HG03135 (cell line): ENCODE measurements around the gene TTLL4.

Source experiments
- ATAC-seq: cut with Tn5 transposase; IDR thresholded peaks from one replicate; pipeline ENCODE4 v1.9.1; 2021; ENCODE audit warnings: mild to moderate bottlenecking, moderate library complexity; ENCODE audit not compliant: unreplicated experiment

The TTLL4 gene

GRCh38 chr2:218716070-218716469 lies 5.4 kb downstream of the TTLL4 start:
- ATAC-seq = no peak

- ATAC-seq = no peak
Observed at GRCh38 chr2:218717262-218717661, 6.6 kb downstream of the TTLL4 start.

- no peak for ATAC-seq
Observed at GRCh38 chr2:218718058-218718457, 7.4 kb downstream of the TTLL4 start.

DNA sequence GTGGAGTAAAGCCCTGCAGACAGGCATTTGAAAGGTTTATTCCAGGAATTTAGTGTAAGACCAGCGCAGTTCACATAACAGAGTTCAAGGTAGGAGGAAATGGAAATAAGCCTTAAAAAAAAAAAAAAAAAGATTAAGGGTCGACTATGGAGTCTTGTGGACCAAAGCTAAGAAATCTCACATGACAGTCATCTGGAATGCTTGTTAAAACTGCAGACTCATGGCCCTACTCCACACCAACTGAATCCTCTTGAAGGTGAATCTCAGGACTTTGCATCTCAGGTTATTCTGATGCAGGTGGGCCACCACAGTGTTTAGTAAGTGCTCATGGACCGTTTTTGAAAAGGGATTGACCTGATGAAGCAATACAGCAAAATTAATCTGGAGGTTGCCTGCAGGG lies 8.8 kb downstream of the TTLL4 start:
- ATAC-seq = no peak

GRCh38 chr2:218720048-218721041 lies 9.7 kb downstream of the TTLL4 start:
- no peak for ATAC-seq

- no peak for ATAC-seq
Observed at GRCh38 chr2:218721488-218721887, 10.9 kb downstream of the TTLL4 start.

- ATAC-seq = no peak
Observed at GRCh38 chr2:218721934-218722333, 11.3 kb downstream of the TTLL4 start.

GRCh38 chr2:218722419-218722818 lies 11.8 kb downstream of the TTLL4 start:
- no peak for ATAC-seq

GRCh38 chr2:218722876-218723785 lies 12.5 kb downstream of the TTLL4 start:
- ATAC-seq = no peak

GRCh38 chr2:218726004-218726574 lies 15.5 kb downstream of the TTLL4 start:
- no peak for ATAC-seq

- ATAC-seq = no peak
Observed at GRCh38 chr2:218727502-218728165, 17.0 kb downstream of the TTLL4 start.

- no peak for ATAC-seq
Observed at GRCh38 chr2:218729640-218730039, 19.0 kb downstream of the TTLL4 start.

DNA sequence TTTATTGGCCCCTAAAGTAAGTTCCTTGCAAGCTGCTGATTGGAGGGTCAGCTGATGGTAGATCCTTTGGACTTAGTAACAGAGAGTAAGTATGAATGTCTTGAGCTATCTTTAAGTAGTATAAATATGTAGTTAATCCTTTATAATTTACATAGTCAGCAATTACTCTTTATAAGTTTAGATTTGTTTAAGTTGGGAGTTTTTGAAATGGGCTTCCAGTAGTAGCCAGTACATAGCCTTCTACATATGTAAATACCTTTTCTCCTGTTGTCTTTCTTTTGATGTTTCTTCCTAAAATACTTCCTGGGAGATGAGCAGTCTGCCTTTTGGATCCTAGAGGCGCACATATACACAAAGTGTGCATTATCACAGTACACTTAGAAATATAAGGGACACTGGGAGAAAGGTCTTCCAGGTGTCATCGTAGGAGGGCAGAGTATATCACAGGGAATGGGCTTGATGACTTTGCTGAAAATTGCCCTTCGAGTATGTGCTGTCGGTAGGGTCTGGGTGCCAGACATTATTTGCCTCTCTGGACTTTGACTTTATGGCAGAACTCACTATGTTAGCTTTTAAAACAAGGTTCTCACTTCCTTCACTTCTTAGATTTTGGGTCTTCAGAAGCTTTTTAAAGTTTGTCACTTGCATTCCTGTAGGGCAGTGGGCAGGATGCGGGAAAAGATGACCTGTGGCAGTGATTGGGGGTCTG lies 21.6 kb downstream of the TTLL4 start:
- ATAC-seq = no peak

DNA sequence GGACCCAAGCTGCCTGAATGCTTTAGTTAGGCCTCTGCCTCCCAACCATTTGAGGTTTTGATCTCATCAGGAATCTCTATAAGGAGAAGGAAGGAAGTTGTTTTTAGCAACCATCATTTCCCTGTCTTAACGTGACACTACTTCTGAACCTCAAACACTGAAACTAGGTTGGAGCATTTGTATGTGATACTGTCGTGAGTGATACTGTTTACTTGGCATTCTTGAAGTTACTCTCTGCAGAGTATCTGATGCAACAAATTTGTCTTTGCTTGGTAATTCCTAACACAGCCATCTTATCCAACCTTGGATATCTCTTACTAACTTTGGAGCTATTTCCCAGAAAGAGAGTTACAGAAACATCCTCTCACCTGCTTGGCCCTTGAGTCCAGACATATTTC lies 22.1 kb downstream of the TTLL4 start:
- ATAC-seq = no peak

GRCh38 chr2:218733171-218734021 lies 22.8 kb downstream of the TTLL4 start:
- no peak for ATAC-seq

DNA sequence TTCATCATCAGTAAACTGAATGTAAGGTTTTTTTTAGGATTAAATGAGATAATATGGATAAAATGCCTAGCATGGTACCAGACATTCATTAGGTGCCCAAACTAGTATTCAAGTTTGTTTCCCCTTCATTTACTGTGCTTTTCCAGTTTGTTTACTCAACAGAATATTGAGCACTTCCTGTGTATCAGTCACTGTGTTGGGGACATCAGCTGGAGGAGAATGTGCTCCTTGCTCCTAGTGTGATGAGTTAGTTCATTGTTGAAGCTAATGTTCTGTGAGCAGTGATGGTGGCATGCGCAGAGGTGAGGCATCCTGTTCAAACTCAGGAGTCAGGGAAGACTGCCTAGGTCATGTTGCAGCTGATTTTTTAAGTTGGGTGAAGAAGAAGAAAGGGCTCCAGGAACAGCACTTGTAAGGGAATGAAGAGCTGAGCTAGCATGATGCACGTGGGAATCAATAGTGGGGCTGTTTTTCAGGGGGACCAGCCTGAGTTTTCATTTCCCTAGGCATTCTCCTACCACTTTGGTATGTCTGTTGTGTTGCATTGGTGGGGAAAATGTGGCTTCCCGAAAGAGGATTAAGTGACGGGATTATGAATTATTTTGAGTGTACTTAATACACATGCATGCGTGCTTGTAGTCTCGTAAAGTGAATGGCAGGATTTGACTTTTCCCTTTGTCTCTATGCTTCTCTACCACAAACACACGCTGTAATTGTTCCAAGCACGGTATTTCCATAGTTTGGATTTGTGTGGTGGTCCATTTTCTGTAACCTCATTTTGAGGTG lies 23.7 kb downstream of the TTLL4 start:
- no peak for ATAC-seq

GRCh38 chr2:218736531-218736930 lies 25.9 kb downstream of the TTLL4 start:
- no peak for ATAC-seq

GRCh38 chr2:218743068-218743467 lies 32.4 kb downstream of the TTLL4 start:
- ATAC-seq = no peak
